LNCAP (cell line): ENCODE data around the gene PELI2.

Source experiments
- CTCF ChIP-seq: fragments of 450-650 bp; IDR thresholded peaks from 2 replicates; pipeline ENCODE4 v1.5.1; 2017; ENCODE audit warnings: mild to moderate bottlenecking

Gene PELI2

DNA sequence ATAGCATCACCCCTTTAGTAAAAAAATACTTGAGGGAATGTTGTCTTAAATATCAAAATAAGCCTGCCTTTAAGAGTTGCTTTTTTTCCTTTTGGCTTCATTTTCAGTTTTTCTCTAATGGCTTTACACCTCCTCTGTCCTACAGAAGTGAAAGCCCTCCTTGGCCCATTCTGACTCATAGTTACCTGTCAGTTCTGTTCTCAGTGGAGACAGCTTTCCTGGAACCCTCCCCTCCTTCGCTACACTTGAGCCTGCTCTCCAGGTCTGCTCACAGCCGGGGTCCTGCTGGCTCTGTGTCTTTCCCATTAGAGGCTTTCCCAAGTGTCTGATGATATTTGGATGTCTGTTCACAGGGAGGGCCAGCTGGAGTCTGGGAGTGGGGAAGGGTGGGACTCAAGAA lies 84.0 kb downstream of the PELI2 start:
- TF ChIP-seq CTCF = no peak

GRCh38 chr14:56205881-56206280 lies 87.7 kb downstream of the PELI2 start:
- no peak for TF ChIP-seq CTCF

- no peak for TF ChIP-seq CTCF
Measured at GRCh38 chr14:56206596-56206995, 88.4 kb downstream of the PELI2 start.

GRCh38 chr14:56207626-56208292 lies 89.5 kb downstream of the PELI2 start:
- TF ChIP-seq CTCF = no peak

DNA sequence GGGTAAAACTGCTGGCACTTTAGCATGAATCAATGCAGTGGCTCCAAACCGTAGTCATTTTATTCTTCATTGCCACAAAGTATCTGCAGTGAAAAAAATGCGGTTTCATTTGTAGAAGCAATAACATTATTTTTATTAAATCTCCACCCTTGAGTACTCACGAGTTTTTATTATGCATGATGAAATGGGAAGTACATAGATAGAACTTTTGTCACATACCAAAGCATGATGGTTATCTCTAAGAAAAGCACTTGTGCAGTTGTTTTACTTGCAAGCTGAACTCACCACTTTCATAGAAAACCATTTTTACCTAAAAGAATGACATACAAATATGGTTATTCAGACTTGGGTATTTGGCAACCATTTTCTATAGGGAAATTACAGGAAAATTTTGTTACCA lies 90.3 kb downstream of the PELI2 start:
- TF ChIP-seq CTCF = no peak

DNA sequence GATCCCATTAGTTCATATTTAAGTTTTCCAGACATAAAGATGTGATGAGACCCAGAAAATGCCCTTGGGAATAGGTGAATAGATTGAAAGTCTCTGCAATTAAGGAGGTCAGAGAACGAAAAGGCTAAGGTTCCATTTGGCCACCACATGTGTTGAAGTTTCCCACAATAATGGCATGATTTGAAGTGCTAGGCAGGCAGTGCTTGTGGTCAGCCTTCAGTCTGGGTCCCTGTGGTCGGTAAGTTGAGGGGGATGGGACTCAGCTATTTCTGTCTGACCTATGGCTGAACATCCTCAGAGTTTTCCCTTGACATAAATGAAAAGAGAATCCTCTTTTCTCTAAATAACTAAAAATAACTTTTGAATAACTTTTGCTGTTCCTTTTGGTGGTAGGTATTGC lies 92.4 kb downstream of the PELI2 start:
- TF ChIP-seq CTCF = no peak

DNA sequence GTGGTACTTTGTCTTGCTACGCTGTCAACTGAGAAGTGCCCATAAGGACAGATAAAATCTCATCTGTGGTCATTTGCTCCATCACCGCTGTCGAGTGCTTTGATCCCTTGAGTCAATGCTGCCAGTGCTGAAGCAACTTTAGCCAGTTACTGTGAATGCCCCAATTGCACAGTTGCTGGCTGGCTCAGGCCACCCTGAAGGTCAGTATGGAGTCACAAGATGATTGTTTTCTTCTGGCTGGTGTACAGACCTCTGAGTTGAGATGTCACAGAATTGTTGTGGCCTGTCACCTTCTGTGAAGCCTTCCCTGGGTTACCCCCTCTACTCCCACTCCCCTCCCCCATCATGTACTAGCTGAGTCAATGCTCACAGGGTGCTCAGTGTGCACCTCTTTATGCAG lies 92.9 kb downstream of the PELI2 start:
- TF ChIP-seq CTCF = no peak

GRCh38 chr14:56211844-56212243 lies 93.6 kb downstream of the PELI2 start:
- TF ChIP-seq CTCF = no peak
